GM19328 (cell line): ENCODE measurements around the gene TFIP11.

ENCODE experiments used
- ATAC-seq: cut with Tn5 transposase; IDR thresholded peaks from one replicate; pipeline ENCODE4 v1.9.1; 2021; ENCODE audit warnings: mild to moderate bottlenecking, moderate library complexity; ENCODE audit not compliant: unreplicated experiment

Gene TFIP11

DNA sequence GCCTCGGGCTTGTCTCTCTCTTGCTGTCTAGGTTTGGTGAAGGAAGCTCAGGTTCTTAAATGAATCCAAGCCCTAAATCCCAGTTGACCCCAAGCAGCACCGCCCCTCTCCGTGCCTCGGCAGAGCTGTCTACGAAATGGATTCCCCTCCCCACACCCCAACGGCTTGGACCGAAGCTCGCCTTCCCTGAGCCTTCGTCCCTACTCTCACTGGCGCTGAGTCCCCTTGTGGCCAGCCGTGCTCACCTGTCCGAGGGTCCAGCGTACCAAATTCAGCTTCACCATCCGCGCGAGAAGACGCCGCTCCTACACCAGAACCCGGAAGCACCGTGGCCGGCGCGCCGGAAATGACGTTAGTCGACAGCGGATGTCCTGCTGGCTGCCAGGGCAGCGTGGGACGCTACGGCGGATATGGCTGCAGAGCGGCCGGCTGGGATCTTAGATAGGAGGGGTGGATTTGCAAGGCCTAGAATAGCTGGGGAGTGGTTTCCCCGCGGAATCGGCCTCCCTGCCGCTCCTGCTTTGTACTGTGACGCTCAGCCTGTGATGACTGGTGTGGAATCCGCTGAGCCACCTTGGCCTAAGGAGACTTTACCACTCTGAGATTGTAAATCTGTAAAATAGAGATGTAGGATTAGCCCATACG lies at the start of gene TFIP11:
Gene TFIP11 (minus strand): TSS at position 325 of the 645 bp plus-strand sequence. CDS start 2,201 bp downstream, outside the sequence.
- peak; percentile 93 for ATAC-seq

DNA sequence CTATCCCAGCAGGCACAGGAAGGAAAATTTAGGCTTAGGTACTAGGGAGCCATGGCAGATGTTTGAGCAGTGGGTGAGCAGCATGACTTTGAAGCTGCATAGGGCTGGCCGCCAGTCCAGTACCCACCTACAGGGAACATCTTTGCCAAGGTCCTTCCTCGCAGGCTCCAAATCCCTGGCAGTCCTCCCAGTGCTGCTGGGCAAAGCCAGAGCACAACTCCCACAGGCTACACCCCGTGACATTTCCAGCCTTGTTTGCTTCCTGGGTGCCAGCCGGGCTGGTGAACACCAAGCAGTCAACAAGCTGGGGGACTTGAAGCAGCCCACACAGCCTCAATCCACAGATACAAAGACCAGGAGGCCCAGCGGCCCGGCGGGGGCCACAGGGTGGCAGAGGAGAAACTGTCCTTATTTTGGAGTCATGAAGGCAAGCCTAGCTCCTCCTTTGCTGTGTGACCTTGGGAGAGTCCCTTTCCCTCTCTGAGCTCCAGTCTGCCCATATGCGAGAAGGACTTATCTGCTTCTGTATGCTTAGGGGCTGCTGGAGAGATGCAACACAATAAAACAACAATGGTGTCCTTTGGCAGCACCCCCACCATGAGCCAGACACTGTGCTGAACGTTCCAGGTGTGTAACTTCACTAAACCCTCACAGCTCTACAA lies 49.6 kb upstream of the TFIP11 start:
- no peak for ATAC-seq

DNA sequence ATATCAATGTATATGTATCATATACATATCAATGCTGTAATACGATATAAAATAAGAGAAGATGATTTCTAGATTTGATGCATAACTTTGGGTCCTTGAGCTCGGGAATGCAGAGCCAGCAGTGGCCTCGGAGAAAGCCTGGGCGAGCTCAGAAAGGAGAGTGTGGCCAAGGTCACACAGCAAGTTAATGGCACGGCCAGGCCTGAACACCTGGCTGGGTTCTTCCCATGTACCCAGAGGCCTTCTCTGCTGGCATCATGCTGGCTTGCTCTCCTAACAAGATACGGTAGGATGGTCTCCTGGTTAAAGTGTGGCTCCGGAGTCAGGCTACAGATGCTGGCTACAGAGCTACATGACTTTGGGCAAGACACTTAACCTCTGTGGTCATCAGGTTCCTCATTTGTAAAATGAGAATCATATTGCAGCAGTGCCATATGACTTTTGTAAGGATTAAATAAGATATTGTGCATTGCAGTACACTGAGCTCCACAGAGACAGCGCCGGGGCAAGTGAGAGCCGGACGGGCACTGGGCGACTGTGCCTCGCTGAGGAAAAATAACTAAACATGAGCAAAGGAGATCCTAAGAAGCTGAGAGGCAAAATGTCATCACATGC lies 47.8 kb upstream of the TFIP11 start:
- no peak for ATAC-seq

DNA sequence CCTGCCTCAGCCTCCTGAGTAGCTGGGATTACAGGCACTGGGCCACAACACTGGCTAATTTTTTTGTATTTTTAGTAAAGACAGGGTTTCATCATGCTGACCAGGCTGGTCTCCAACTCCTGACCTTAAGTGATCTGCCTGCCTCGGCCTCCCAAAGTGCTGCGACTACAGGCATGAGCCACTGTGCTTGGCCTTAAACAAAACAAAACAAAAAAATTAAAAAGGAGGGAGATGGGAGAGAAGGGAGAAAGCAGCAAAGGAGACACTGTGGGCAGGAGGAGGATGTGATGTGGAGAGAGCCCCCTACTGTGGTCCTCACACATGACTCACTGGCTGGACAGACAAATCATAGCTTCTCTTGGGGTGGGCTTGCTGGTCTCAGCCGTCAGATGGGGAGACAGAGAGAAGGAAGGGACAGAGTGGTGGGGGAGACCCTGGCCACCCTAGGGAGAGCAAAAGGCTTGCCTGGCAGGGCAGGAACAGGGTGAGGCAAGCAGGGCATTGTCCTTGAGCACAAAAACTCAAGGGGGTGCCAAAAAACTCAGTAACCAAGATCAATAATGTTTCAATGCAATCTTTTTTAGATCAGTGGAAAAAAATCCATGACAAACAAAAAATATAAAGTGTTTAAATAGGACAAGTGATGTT lies 46.1 kb upstream of the TFIP11 start:
- ATAC-seq, result no peak

DNA sequence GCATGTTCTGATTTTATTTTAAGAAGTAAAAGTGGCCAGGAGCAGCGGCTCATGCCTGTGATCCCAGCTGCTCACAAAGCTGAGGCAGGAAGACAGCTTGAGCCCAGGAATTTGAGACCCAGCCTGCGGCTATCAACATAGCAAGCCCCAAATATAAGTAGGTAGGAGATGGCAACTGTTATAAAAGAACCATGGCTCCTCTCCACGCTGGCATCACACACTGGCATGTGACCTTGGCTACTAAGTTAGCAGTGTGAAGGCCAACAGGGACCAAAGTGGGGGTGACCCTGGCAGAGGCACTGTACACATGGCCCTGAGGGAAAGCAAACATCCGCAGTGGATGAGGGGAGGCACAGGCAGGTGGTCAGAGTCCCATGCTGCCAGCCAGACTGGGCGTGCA lies 44.6 kb upstream of the TFIP11 start:
- ATAC-seq, result no peak

DNA sequence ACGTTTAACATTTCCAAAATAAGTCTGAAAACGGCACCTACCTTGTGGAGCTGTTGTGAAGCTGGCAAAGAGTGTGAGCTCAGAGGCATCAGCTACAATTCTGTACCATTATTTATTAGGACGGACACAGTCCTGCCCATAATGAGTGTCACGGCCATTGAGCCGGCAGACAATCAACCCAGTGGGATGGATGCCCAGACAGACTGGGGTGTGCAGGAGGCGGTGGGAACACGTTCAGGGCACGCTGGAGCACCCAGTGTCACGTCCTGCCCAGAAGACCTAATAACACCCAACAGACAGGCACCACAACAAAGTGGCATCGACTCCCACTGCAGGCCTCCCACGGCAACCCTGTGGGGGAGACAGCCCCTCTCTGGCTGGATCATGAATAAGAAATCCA lies 43.2 kb upstream of the TFIP11 start:
- no peak for ATAC-seq

DNA sequence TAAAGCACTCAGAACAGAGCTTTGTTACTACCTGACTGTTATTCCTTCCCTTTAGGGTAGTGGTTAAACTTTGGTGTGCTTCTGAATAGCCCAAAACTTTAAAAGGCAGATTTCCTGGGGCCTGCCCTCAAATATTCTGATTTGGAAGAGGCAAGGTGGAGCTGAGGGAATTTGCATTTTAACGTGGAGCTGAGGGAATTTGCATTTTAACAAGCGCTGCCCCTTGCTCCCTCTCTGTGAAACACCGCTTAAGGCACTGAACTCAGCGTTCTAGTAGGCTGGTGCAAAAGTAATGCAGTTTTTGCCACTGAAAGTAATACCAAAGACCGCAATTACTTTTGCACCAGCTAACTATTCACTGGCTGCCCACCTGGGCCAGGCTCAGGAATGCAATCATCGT lies 42.7 kb upstream of the TFIP11 start:
- ATAC-seq, result no peak

DNA sequence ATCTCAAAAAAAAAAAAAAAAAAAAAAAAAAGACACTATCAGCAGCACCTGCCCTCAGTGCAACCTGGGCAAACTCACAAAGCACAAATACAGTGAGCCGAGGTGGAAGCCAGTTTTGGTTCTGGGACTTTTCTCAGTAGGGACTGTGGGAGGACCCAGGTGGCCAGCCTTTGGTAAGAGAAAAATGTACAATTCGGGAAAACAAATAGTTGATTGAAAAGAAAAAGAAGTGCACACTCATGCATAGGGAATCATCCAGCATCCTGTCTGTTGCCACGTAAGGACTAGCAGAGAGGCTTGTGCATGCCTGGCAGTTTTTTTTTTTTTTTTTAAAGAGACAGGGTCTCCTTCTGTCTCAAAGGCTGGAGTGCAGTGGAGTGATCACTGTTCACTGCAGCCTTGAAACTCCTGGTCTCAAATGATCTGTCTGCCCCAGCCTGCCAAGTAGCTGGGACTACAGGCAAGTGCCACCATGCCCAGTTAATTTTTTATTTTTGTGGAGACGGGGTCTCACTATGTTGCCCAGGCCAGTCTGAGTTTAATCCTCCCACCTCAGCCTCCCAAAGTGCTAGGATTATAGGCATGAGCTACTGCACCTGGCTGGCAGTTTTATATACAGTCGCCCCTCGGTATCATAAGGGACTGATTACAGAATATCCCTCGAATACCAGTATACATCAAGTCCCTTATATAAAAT lies 40.9 kb upstream of the TFIP11 start:
- ATAC-seq, result no peak

DNA sequence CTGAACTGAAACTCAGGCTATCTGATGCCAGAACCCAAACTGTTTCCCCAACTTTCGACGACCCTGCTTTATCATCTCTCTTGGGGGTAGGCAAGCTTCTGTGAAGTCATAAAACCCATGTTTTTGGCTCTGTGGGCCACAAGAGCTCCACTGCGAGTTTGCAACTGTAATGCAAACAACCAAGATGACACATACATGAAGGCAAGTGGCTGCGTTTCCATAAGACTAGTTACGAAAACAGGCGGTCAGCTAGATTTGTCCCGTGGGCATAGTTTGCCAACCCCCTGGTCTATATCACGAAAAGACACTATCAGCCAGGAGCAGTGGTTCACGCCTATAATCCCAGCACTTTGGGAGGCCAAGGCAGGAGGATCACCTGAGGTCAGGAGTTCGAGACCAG lies 40.2 kb upstream of the TFIP11 start:
- no peak for ATAC-seq

DNA sequence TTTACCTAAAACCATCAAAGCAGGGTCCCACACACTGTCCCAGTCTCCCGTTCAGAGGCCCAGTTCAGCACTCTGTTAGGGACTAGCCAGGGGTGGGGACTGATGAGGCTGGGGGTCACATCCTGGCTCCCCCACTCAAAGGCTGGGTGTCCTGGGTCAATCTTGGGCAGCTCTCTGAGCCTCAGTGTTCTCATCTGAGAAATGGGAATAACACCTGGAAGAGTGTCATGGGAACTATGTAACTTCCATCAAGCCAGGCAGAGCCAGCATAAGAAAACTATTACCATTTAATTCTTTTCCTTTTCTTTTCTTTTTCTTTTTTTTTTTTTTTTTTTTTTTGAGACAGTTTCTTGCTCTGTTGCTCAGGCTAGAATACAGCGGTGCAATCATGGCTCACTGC lies 39.3 kb upstream of the TFIP11 start:
- no peak for ATAC-seq

DNA sequence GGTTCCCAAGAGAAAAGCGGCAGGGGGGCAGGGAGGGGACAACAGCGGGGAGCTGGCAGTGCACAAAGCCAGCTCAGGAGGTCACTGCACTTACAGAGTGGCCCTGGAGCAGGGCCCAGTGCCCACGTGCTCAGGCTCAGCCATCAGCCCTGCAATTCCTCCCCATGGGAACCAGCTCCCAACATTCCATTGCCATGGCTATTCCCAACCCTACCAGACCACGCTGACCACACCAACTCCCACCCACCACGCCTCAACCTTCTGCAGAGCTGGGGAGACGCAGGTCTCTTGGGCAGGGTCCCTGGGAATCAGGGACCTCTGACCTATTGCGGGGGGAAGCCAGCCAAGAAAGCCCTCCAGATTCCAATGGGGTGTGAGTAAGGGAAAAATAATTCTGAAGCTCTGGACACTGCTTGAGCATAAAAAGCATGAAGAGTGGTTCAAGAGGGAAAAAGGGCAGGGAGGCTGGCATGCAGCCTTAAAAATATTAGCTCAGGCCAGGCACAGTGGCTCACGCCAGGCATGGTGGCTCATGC lies 38.3 kb upstream of the TFIP11 start:
- no peak for ATAC-seq

DNA sequence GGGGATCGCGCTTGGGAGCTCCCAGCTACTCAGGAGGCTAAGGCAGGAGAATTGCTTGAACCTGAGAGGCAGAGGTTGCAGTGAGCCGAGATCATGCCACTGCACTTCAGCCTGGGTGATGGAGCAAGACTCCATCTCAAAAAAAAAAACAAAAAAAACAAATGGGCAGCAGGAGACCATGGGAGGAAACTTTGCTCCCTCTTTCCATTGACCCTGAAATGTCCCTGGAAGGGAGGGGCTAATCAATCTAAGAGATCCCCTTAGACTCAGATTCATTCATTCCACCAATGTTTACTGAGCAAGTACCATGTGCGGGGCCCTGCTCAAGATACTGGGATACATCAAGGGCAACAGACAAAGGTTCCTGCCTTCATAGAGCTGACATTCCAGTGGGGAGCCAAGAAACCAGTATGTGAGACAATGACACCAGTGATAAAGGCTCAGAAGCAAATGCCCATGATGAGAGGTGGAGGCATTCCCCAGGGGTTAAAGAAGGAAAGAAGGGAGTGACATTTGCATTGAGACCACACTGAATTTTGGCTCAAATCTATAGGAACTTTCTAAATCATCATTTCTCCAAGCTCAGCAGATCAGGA lies 37.7 kb upstream of the TFIP11 start:
- no peak for ATAC-seq

DNA sequence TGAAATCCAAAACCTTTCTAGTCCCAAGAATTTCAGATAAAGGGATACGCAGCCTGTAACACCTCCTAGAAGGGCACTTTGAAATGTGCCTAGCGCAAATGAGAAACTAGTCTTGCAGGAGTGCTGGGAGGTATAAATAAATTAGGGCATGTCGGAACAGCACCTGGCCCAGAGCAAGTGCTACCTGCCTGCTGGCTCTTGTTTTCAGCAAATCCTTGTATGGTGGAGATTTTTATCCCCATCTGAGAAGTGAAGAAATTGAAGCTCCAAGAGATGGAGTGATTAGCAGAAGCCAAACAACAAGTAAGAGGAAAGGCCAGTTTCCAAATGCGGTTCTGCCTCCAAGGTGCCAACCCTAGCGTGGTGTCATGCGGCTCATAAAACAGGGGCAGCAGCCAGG lies 36.7 kb upstream of the TFIP11 start:
- no peak for ATAC-seq

DNA sequence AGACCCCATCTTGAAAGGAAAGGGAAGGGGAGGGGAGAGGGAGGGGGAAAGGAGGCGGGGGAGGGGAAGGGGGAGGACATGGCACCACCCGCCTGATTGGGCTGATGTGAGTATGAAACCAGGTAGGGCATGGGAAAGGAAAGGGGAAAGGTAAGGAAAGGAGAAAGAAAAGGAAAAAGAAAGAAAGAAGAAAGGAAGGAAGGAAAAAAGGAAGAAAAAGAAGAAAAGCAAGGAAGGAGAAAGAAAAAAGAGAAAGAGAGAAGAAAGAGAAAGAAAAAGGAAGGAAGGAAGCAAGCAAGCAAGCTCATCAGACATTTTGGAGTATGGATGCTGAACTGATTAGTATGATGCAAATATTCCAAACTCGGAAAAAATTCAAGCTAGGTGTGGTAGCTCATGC lies 36.0 kb upstream of the TFIP11 start:
- no peak for ATAC-seq

DNA sequence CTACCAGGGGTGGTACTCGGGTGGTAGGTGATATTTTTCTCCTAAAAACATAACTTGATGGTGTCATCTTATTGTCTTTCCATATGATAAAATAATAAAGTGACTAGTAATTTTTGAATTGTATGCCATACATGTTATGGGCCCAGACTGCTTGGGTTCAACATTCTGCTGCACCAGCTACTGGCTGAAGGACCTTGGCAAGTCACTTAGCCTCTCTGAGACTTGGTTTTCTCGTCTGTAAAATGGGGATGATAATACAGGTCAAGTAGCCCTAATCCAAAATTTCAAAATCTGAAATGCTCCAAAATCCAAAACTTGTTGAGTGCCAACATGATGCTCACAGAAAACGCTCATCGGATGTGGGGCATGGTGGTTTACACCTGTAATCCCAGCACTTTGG lies 35.6 kb upstream of the TFIP11 start:
- no peak for ATAC-seq

DNA sequence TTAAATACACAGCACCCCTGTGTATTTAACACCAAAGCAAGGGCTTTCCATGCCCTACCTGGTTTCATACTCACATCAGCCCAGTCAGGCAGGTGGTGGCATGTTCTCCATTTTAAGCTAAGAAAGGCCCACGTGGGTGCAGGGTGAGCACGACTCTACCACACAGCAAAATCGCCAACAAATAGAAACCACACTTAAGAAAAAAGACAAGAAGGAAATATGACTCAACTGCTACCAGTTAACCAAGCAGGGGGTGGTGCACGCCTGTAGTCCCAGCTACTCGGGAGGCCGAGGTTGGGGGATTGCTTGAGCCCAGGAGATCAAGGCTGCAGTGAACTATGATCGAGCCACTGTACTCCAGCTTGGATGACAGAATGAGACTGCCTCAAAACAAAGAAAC lies 35.2 kb upstream of the TFIP11 start:
- no peak for ATAC-seq

DNA sequence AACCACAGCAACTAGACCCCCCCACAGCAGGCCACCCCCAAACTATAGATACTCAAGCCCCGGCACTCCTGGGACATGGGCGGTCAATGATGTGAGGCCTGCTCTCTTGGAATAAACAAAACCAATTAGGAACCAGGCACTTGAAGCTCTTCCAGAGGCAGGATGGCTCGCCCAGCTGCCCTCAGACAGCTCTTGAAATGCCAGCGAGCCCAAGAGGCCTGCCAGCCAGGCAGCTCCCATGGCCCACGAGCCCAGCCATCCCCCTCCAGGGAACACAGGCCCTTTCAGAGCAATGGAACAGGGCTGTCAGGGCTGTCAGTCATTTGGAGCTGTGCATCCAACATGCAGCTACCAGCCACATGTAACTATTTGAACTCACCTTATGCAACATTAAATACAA lies 34.0 kb upstream of the TFIP11 start:
- no peak for ATAC-seq

DNA sequence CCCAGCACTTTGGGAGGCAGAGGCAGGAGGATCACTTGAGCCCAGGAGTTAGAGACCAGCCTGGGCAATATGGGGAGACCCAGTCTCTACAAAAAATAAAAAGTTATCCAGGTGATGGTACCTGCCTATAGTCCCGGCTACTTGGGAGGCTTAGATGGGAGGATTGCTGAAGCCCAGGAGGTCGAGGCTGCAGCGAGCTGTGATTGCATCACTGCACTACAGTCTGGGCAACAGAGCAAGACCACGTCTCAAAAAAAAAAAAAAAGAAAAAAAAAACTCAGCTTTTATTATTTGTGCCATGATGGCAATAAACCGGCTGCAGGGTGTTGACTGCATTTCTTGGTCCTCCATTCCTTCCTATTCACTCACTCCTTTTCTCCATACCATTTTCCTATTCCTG lies 33.6 kb upstream of the TFIP11 start:
- ATAC-seq, result no peak

DNA sequence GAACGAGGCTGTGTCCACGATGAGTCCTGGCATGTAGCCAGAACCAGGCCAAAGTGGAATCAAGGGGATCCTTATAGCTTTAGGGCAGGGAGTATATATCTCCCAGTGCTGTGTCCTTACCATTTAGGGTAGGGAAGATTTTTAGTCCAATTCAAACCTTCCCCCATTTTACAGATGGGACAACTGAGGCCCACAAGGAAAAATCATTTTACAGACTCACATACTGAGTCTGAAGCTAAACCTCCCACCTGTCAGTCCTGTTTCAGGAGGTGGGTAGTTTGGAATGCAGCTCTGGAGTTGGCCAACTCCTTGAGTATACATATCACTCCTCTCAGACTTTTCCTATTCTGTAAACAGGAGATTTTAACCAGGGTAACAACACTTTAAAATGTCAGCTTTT lies 33.1 kb upstream of the TFIP11 start:
- ATAC-seq, result no peak

DNA sequence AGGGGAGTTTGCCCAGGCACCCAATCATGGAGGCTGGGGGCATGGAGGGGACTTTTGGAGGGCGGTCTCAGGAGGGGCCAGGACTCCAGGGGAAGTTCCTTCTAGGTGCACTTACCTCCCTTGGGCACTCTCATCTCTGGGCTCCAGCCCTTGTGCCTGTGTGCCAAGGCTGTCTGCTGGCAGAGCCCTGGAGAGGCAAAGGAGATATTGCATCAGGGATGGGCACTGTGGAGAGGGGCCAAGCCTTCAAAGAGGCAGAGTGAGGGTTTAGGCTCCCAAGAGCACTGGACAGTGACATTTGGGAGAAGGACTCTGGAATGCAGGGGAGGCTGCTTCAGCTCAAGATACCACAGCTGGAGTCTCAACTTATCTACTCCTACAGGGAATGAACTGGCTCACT lies 32.2 kb upstream of the TFIP11 start:
- ATAC-seq, result no peak

DNA sequence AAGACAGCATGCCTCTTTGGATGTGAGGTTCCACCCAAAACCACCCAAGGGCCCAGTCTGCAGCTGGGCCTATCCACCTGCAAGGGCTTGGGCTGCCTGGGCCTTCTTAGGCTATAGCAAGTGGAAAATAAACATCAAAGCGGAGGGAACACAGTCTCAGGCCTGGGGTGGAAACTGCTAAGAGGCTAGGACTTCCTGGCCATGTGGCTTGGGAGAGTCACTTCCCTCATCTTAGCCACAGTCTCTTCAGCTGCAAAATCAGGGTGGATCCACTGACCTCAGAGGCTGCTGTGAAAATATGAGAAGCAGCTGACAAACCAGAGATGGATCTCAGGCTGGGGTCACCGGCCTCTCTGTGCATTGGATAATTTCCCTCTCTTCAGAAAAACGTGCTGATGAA lies 30.6 kb upstream of the TFIP11 start:
- ATAC-seq, result no peak
